H1 (cell line): Measurements from ENCODE around the gene ACSL4. TPM values are rescaled to one million over a fixed set of nuclear protein-coding genes. Genes with fewer than 3 reads are reported as not detected.

ENCODE experiments used
- CTCF ChIA-PET: fragments of 300-600 bp; sonication (Branson Sonifier 250); formaldehyde crosslinking; loops from one replicate; lab custom pipeline; 2021; ENCODE audit not compliant: partially characterized antibody; lab: Charles Lee
- POLR2A ChIA-PET: fragments of 300-600 bp; sonication (Branson Sonifier 250); formaldehyde crosslinking; loops from one replicate; lab custom pipeline; 2021; ENCODE audit warnings: inconsistent platforms; ENCODE audit not compliant: partially characterized antibody; lab: Charles Lee
- DNase-seq, 2 experiments: peaks; one replicate each; pipeline versions ENCODE4 v3.0.0 to v3.0.0-alpha.2; 2010 to 2022; ENCODE audit warnings: low spot score in 2 of 2, low read depth in 1 of 2, mixed read lengths in 1 of 2
- FAIRE-seq: peaks from 2 replicates; lab custom pipeline; 2011; peaks lifted over from hg19 to GRCh38; lab: Jason Lieb, UNC
- H2AFZ ChIP-seq: 2 replicates; pipeline ENCODE4 v1.8.1; 2012; ENCODE audit warnings: low read length, inconsistent platforms
- H2AK5ac ChIP-seq: 2 replicates; pipeline ENCODE4 v1.6.1; 2013; ENCODE audit warnings: low read depth, low read length
- H2BK120ac ChIP-seq: replicated peaks from 2 replicates; pipeline ENCODE3; 2013; ENCODE audit warnings: low read depth, low read length, inconsistent platforms
- H2BK12ac ChIP-seq: 2 replicates; pipeline ENCODE4 v1.6.1; 2013; ENCODE audit warnings: low read depth, low read length
- H2BK15ac ChIP-seq: 2 replicates; pipeline ENCODE4 v1.6.1; 2013; ENCODE audit warnings: low read length
- H2BK20ac ChIP-seq: 2 replicates; pipeline ENCODE4 v1.6.1; 2013; ENCODE audit warnings: low read length
- H2BK5ac ChIP-seq: 2 replicates; pipeline ENCODE4 v1.6.1; 2013; ENCODE audit warnings: low read depth, low read length
- H3K14ac ChIP-seq: 2 replicates; pipeline ENCODE4 v1.6.1; 2013; ENCODE audit warnings: inconsistent platforms; ENCODE audit not compliant: insufficient read length
- H3K18ac ChIP-seq: 2 replicates; pipeline ENCODE4 v1.6.1; 2013; ENCODE audit warnings: low read length; ENCODE audit errors: extremely low read depth
- H3K23ac ChIP-seq: 2 replicates; pipeline ENCODE4 v1.6.1; 2013; ENCODE audit warnings: inconsistent platforms; ENCODE audit not compliant: insufficient read length
- H3K23me2 ChIP-seq: 2 replicates; pipeline ENCODE4 v1.6.1; 2013; ENCODE audit warnings: low read depth, low read length
- H3K27ac ChIP-seq: 2 replicates; pipeline ENCODE4 v1.6.1; 2011; ENCODE audit warnings: low read depth, low read length, inconsistent platforms
- H3K27me3 ChIP-seq, 4 experiments: replicated peaks in 1 of 4; 1 replicate in 1 of 4; 2 replicates in 3 of 4; pipeline versions ENCODE4 v1.6.1 to v1.8.1; 2011 to 2013; ENCODE audit warnings: low read length in 3 of 4, mild to moderate bottlenecking in 3 of 4, inconsistent platforms in 2 of 4, mixed read lengths in 2 of 4, moderate library complexity in 1 of 4; ENCODE audit not compliant: control insufficient read depth in 3 of 4, insufficient read depth in 3 of 4; ENCODE audit errors: extremely low read depth in 1 of 4
- H3K36me3 ChIP-seq, 4 experiments: 2 replicates each; pipeline versions ENCODE4 v1.6.1 to v1.8.1; 2011 to 2013; ENCODE audit warnings: mild to moderate bottlenecking in 4 of 4, low read length in 3 of 4, moderate library complexity in 2 of 4, control low read depth in 1 of 4, inconsistent platforms in 1 of 4; ENCODE audit not compliant: insufficient read depth in 4 of 4, control insufficient read depth in 2 of 4
- H3K4ac ChIP-seq: replicated peaks from 2 replicates; pipeline ENCODE3; 2013; ENCODE audit warnings: low read length, low read depth, mixed read lengths, inconsistent platforms; ENCODE audit not compliant: insufficient read length
- H3K4me1 ChIP-seq, 4 experiments: replicated peaks in 1 of 4; 1 replicate in 1 of 4; 2 replicates in 3 of 4; pipeline versions ENCODE4 v1.6.1 to v1.8.1; 2011 to 2013; ENCODE audit warnings: low read length in 3 of 4, inconsistent platforms in 2 of 4, mixed read lengths in 1 of 4; ENCODE audit not compliant: insufficient read depth in 4 of 4, control insufficient read depth in 3 of 4
- H3K4me2 ChIP-seq, 2 experiments: 2 replicates each; pipeline versions ENCODE4 v1.6.1 to v1.8.1; 2011 to 2013; ENCODE audit warnings: low read depth in 2 of 2, low read length in 2 of 2, control low read depth in 1 of 2, inconsistent platforms in 1 of 2, mild to moderate bottlenecking in 1 of 2; ENCODE audit not compliant: insufficient read depth in 1 of 2
- H3K4me3 ChIP-seq, 4 experiments: fragments of 200-600, 300-600 bp in 1 of 4; sonication (generic), shearing (Covaris generic), sonication (Bioruptor Twin) in 1 of 4; 2 replicates each; pipeline versions ENCODE4 v1.5.1 to v1.8.1; 2011 to 2016; ENCODE audit warnings: low read length in 4 of 4, low read depth in 3 of 4, control low read depth in 2 of 4, inconsistent platforms in 2 of 4, mild to moderate bottlenecking in 2 of 4, mixed read lengths in 1 of 4, moderate library complexity in 1 of 4; ENCODE audit not compliant: insufficient read depth in 2 of 4; ENCODE audit errors: extremely low read depth in 1 of 4
- H3K56ac ChIP-seq: replicated peaks from 2 replicates; pipeline ENCODE3; 2013; ENCODE audit warnings: low read depth, mild to moderate bottlenecking, mixed read lengths, low read length, inconsistent platforms; ENCODE audit not compliant: insufficient read length
- H3K79me1 ChIP-seq: 2 replicates; pipeline ENCODE4 v1.6.1; 2013; ENCODE audit warnings: low read depth, low read length, control low read depth
- H3K79me2 ChIP-seq, 2 experiments: 2 replicates each; pipeline versions ENCODE4 v1.6.1 to v1.8.1; 2012 to 2013; ENCODE audit warnings: low read length in 2 of 2, mild to moderate bottlenecking in 2 of 2, inconsistent platforms in 1 of 2; ENCODE audit not compliant: insufficient read depth in 2 of 2, control insufficient read depth in 1 of 2
- H3K9ac ChIP-seq, 4 experiments: replicated peaks in 1 of 4; 1 replicate in 1 of 4; 2 replicates in 3 of 4; pipeline versions ENCODE4 v1.6.1 to v1.8.1; 2011 to 2013; ENCODE audit warnings: low read depth in 3 of 4, low read length in 3 of 4, control low read depth in 2 of 4, mild to moderate bottlenecking in 2 of 4, moderate library complexity in 2 of 4, inconsistent platforms in 1 of 4; ENCODE audit errors: extremely low read depth in 1 of 4
- H3K9me3 ChIP-seq, 2 experiments: 2 replicates each; pipeline versions ENCODE4 v1.6.1 to v1.8.1; 2012 to 2013; ENCODE audit warnings: mild to moderate bottlenecking in 2 of 2, moderate library complexity in 2 of 2, control low read depth in 1 of 2, inconsistent platforms in 1 of 2, low read depth in 1 of 2, low read length in 1 of 2, mixed read lengths in 1 of 2; ENCODE audit not compliant: insufficient read depth in 2 of 2
- H4K20me1 ChIP-seq, 2 experiments: replicated peaks in 1 of 2; 2 replicates each; pipeline versions ENCODE3 to v1.8.1; 2011 to 2013; ENCODE audit warnings: inconsistent platforms in 2 of 2, low read length in 2 of 2, mild to moderate bottlenecking in 1 of 2; ENCODE audit not compliant: insufficient read depth in 2 of 2, control insufficient read depth in 1 of 2
- H4K5ac ChIP-seq: 2 replicates; pipeline ENCODE4 v1.6.1; 2013; ENCODE audit warnings: low read length, low read depth, mixed read lengths, inconsistent platforms; ENCODE audit not compliant: insufficient read length
- H4K8ac ChIP-seq: 2 replicates; pipeline ENCODE4 v1.8.0; 2013; ENCODE audit warnings: mild to moderate bottlenecking, moderate library complexity, low read length, inconsistent platforms; ENCODE audit not compliant: insufficient read depth; ENCODE audit errors: extremely low read depth
- H4K91ac ChIP-seq: replicated peaks from 2 replicates; pipeline ENCODE3; 2013; ENCODE audit warnings: low read length, mixed read lengths, inconsistent platforms; ENCODE audit not compliant: insufficient read length
- CTCF ChIP-seq, 3 experiments: IDR thresholded peaks; 1 replicate in 2 of 3; 2 replicates in 1 of 3; pipeline versions ENCODE4 v1.5.1 to v1.6.1; 2011; ENCODE audit warnings: low read length in 3 of 3, mild to moderate bottlenecking in 3 of 3, inconsistent platforms in 2 of 3, low read depth in 1 of 3, moderate library complexity in 1 of 3; ENCODE audit not compliant: insufficient read depth in 1 of 3; ENCODE audit errors: control extremely low read depth in 1 of 3
- FOSL1 ChIP-seq: IDR thresholded peaks from 2 replicates; pipeline ENCODE4 v1.6.1; 2011; ENCODE audit warnings: mild to moderate bottlenecking, low read depth, low read length, moderate library complexity; ENCODE audit not compliant: insufficient read depth
- RAD21 ChIP-seq, 2 experiments: IDR thresholded peaks in 1 of 2; conservative IDR thresholded peaks in 1 of 2; 2 replicates each; pipeline ENCODE4 v1.6.1; 2011; ENCODE audit warnings: low read depth in 2 of 2, low read length in 2 of 2, improper control_type of control experiment in 1 of 2, inconsistent platforms in 1 of 2, mild to moderate bottlenecking in 1 of 2, moderate library complexity in 1 of 2
- SIRT6 ChIP-seq: IDR thresholded peaks from one replicate; pipeline ENCODE4 v1.7.1; 2012; ENCODE audit warnings: low read length, inconsistent platforms
- SP2 ChIP-seq: IDR thresholded peaks from 2 replicates; pipeline ENCODE4 v1.6.1; 2012; ENCODE audit warnings: mild to moderate bottlenecking, low read length, inconsistent platforms
- TEAD4 ChIP-seq: IDR thresholded peaks from 2 replicates; pipeline ENCODE4 v1.6.1; 2012; ENCODE audit warnings: low read depth, low read length, inconsistent platforms, mixed read lengths
- WGBS, 2 experiments: shearing (Covaris generic) in 1 of 2; methylation state at CpG; one replicate each; pipeline versions ENCODE4 v1.1.6 to v1.1.7; 2013 to 2015; ENCODE audit warnings: low lambda C conversion rate in 2 of 2, mixed read lengths in 2 of 2, inconsistent platforms in 1 of 2, low coverage in 1 of 2, missing lambda C conversion rate in 1 of 2; ENCODE audit not compliant: insufficient replicate concordance in 2 of 2, insufficient coverage in 1 of 2, insufficient read length in 1 of 2; ENCODE audit errors: extremely low coverage in 1 of 2, missing lambda C conversion rate in 1 of 2; 5-methylcytosine and 5-hydroxymethylcytosine counted together
- polyA plus RNA-seq, 7 experiments: library from polyadenylated mRNA; depleted of rRNA in 3 of 7; stranded (reverse) in 5 of 7; unstranded in 2 of 7; fragments of >200 nt in 5 of 7; fragments of 200-250 nt in 2 of 7; gene quantifications; 1 replicate in 5 of 7; 2 replicates in 1 of 7; 4 replicates in 1 of 7; pipeline versions ENCODE4 v1.2.1 to v1.2.3, GENCODE V29; 2011 to 2013; ENCODE audit warnings: missing spikeins in 2 of 7, mixed read lengths in 2 of 7
- total RNA-seq: library from RNA; stranded (reverse); fragmentation: NEBNext Ultra II Directional; extraction: Animal tissue kit (Norgen Biotek cat#: 25700); gene quantifications from 2 replicates; pipeline ENCODE4 v1.2.1, GENCODE V29; 2021

The ACSL4 gene
- total and polyA plus RNA-seq, 2 of the 8 experiments (the other 6 are each of a cell fraction or from before 2014, with no cell fraction given), result 11.3 to 47.0 TPM

GRCh38 chrX:109635146-109635545, 97.9 kb downstream of the ACSL4 start:
- Histone ChIP-seq H3K4me1 (no peaks in the 10 kb centered on the region), H3K14ac (no peak overlapping the region), H2BK20ac (no peak overlapping the region), H3K79me2 (no peaks in the 10 kb centered on the region), H3K4ac (no peak overlapping the region), H3K23me2 (no peaks in the 10 kb centered on the region), H3K79me1 (no peaks in the 10 kb centered on the region), H3K27ac (no peak overlapping the region), H3K36me3 (no peaks in the 10 kb centered on the region), H3K23ac (no peak overlapping the region), H4K91ac (no peak overlapping the region), H4K8ac (no peak overlapping the region), H4K5ac (no peak overlapping the region), H3K18ac (no peak overlapping the region), H3K27me3 (no peaks in the 10 kb centered on the region), H4K20me1 (no peaks in the 10 kb centered on the region), H2BK120ac (no peak overlapping the region), H2AFZ (no peak overlapping the region), H3K9ac (no peak overlapping the region), H2BK12ac (no peak overlapping the region), H2AK5ac (no peak overlapping the region), H3K56ac (no peak overlapping the region), H3K4me3 (no peak overlapping the region), H3K4me2 (no peak overlapping the region), H2BK5ac (no peak overlapping the region), H3K9me3 (no peaks in the 10 kb centered on the region), H2BK15ac (no peak overlapping the region)
- no peak for DNase-seq
- FAIRE-seq, result peak; percentile 68
- POLR2A ChIA-PET, result interaction anchor here (1.3 kb wide), 1 partner anchor 10 kb away, joined by 3 read pairs; the partner anchor contains the start of gene KCNE5
- 33% methylated on average over 3 of the region's 3 CpGs; no CpG with 5 or more reads in 1 of the 2 experiments for WGBS, 2 experiments
- CTCF ChIA-PET, result interaction anchor here (0.7 to 5.3 kb wide), 27 partner anchors 8 to 941 kb away, joined by 3 to 110 read pairs (median 4); partner anchors contain the start of genes GUCY2F and KCNE5
- no peak for TF ChIP-seq TEAD4
- TF ChIP-seq SP2, result no peak
- no peak for TF ChIP-seq FOSL1
- TF ChIP-seq SIRT6, result no peak
- TF ChIP-seq RAD21 (IDR thresholded peaks at IDR 0.05 in 1 of 2, conservative IDR thresholded peaks at IDR 0.05 in 1 of 2; ENCODE audit: low read depth in 2 of 2, low read length in 2 of 2), result peak; percentile 27 to 39; a peak in 3 of 4 replicates
- TF ChIP-seq CTCF (IDR thresholded peaks at IDR 0.05; ENCODE audit: control extremely low read depth in 1 of 3, insufficient read depth in 1 of 3, low read depth in 1 of 3, low read length in 3 of 3), result peak in 2 of 3 experiments; percentile 42 to 64; a peak in 3 of 4 replicates
